B cell (primary cell): ENCODE data around the gene CAMK4. TPM values are rescaled to one million over a fixed set of nuclear protein-coding genes. Genes with fewer than 3 reads are reported as not detected.
A peak's percentile ranks its signal among the peaks of the same experiment; 100 is the strongest.

Source experiments
- ATAC-seq: fragments of 200-7000 bp; cut with Tn5 transposase; one replicate; pipeline ENCODE4 v1.10.0; 2021; ENCODE audit warnings: low read depth, mild to moderate bottlenecking, moderate number of reproducible peaks, moderate library complexity
- CTCF ChIA-PET: fragments of 350-600 bp; sonication (Branson Sonifier 250); formaldehyde crosslinking; loops from one replicate; lab custom pipeline; 2021; ENCODE audit warnings: antibody characterized with exemption, inconsistent platforms; lab: Charles Lee
- POLR2A ChIA-PET: fragments of 350-600 bp; sonication (Branson Sonifier 250); formaldehyde crosslinking; loops from one replicate; lab custom pipeline; 2021; ENCODE audit warnings: antibody characterized with exemption; lab: Charles Lee
- DNase-seq: peaks from one replicate; pipeline ENCODE4 v3.0.0; 2013
- H2AFZ ChIP-seq: 2 replicates; pipeline ENCODE4 v1.6.1; 2012; ENCODE audit warnings: mild to moderate bottlenecking, low read depth, low read length; ENCODE audit not compliant: insufficient read depth, poor library complexity, severe bottlenecking
- H3K27ac ChIP-seq, 2 donors: 1 replicate in 1 of 2; 2 replicates in 1 of 2; pipeline ENCODE4 v1.5.1; 2012 to 2013; ENCODE audit warnings: low read length in 2 of 2, mild to moderate bottlenecking in 2 of 2, moderate library complexity in 1 of 2
- H3K27me3 ChIP-seq, 4 experiments: fragments of 200-600 bp in 1 of 4; sonication (generic) in 1 of 4; replicated peaks in 1 of 4; 1 replicate in 2 of 4; 2 replicates in 2 of 4; pipeline versions ENCODE4 v1.6.1 to v1.7.0; 2013 to 2016; ENCODE audit warnings: low read length in 3 of 4, mild to moderate bottlenecking in 2 of 4, mixed read lengths in 1 of 4, moderate library complexity in 1 of 4; ENCODE audit not compliant: insufficient read depth in 4 of 4, control insufficient read depth in 3 of 4; ENCODE audit errors: control extremely low read depth in 1 of 4
- H3K36me3 ChIP-seq, 2 experiments: replicated peaks in 1 of 2; 1 replicate in 1 of 2; 2 replicates in 1 of 2; pipeline versions ENCODE4 v1.6.1 to v1.7.1; 2013; ENCODE audit warnings: low read length in 1 of 2; ENCODE audit not compliant: insufficient read depth in 2 of 2, control insufficient read depth in 1 of 2; ENCODE audit errors: control extremely low read depth in 1 of 2, extremely low read depth in 1 of 2
- H3K4me1 ChIP-seq, 2 donors: fragments of 200-600 bp in 1 of 2; sonication (generic) in 1 of 2; 1 replicate in 1 of 2; 2 replicates in 1 of 2; pipeline versions ENCODE4 v1.5.1 to v1.6.1; 2013 to 2017; ENCODE audit warnings: low read length in 2 of 2; ENCODE audit not compliant: control insufficient read depth in 2 of 2, insufficient read depth in 2 of 2
- H3K4me2 ChIP-seq: replicated peaks from 2 replicates; pipeline ENCODE3; 2012; ENCODE audit warnings: mild to moderate bottlenecking, low read depth, low read length; ENCODE audit not compliant: poor library complexity, severe bottlenecking
- H3K4me3 ChIP-seq, 5 experiments: fragments of 200-600 bp in 1 of 5; sonication (generic) in 1 of 5; 1 replicate in 3 of 5; 2 replicates in 2 of 5; pipeline versions ENCODE4 v1.5.1 to v1.7.0; 2011 to 2016; ENCODE audit warnings: low read length in 4 of 5, mild to moderate bottlenecking in 4 of 5, low read depth in 2 of 5, control low read depth in 1 of 5, moderate library complexity in 1 of 5; ENCODE audit not compliant: insufficient read depth in 1 of 5; ENCODE audit errors: control extremely low read depth in 1 of 5, extremely low read depth in 1 of 5
- H3K79me2 ChIP-seq: fragments of 200-600 bp; sonication (generic); one replicate; pipeline ENCODE4 v1.6.0; 2016; ENCODE audit warnings: low read length; ENCODE audit not compliant: control insufficient read depth, insufficient read depth
- H3K9ac ChIP-seq: fragments of 200-600 bp; sonication (generic); 2 replicates; pipeline ENCODE4 v1.6.1; 2017; ENCODE audit warnings: mild to moderate bottlenecking, low read length, moderate library complexity
- H3K9me3 ChIP-seq, 3 donors: one replicate each; pipeline versions ENCODE4 v1.6.1 to v1.7.1; 2013; ENCODE audit warnings: low read length in 2 of 3; ENCODE audit not compliant: control insufficient read depth in 2 of 3, insufficient read depth in 1 of 3; ENCODE audit errors: control extremely low read depth in 1 of 3
- H4K20me1 ChIP-seq: 2 replicates; pipeline ENCODE4 v1.6.0; 2012; ENCODE audit warnings: mild to moderate bottlenecking, low read length; ENCODE audit not compliant: insufficient read depth, control insufficient read depth, poor library complexity, severe bottlenecking
- H3K27ac Mint-ChIP-seq: one replicate; pipeline ENCODE4 v1.8.0; 2021; ENCODE audit warnings: mixed read lengths
- H3K27me3 Mint-ChIP-seq: one replicate; pipeline ENCODE4 v1.8.0; 2021; ENCODE audit warnings: mixed read lengths
- H3K4me1 Mint-ChIP-seq: one replicate; pipeline ENCODE4 v1.8.0; 2021; ENCODE audit warnings: mixed read lengths
- H3K4me3 Mint-ChIP-seq: one replicate; pipeline ENCODE4 v1.8.0; 2021; ENCODE audit warnings: mixed read lengths
- H3K9me3 Mint-ChIP-seq: one replicate; pipeline ENCODE4 v1.8.0; 2022; ENCODE audit warnings: mixed read lengths; ENCODE audit not compliant: insufficient read depth
- CTCF ChIP-seq: fragments of 200-600 bp; IDR thresholded peaks from one replicate; pipeline ENCODE4 v1.8.0; 2022; ENCODE audit warnings: antibody characterized with exemption, mild to moderate bottlenecking
- EZH2 ChIP-seq: IDR thresholded peaks from 2 replicates; pipeline ENCODE4 v1.6.1; 2012; ENCODE audit warnings: borderline replicate concordance, low read depth, mild to moderate bottlenecking, moderate library complexity, low read length; ENCODE audit not compliant: insufficient read depth, poor library complexity, severe bottlenecking
- WGBS: methylation state at CpG from one replicate; pipeline ENCODE4 v1.1.5; 2013; ENCODE audit warnings: missing lambda C conversion rate; ENCODE audit not compliant: insufficient coverage; 5-methylcytosine and 5-hydroxymethylcytosine counted together
- intact Hi-C: fragments of 100-400 bp; cut with micrococcal nuclease; formaldehyde crosslinking; loops from one replicate; pipeline ENCODE4 v1.10.0; 2022
- polyA plus RNA-seq: library from polyadenylated mRNA; depleted of rRNA; stranded (reverse); fragments of >200 nt; gene quantifications from 2 replicates; pipeline ENCODE4 v1.2.3, GENCODE V29; 2012
- total RNA-seq, 2 donors: library from RNA; stranded (reverse); fragments of 120-200 nt in 1 of 2; gene quantifications; 1 replicate in 1 of 2; 2 replicates in 1 of 2; pipeline versions ENCODE4 v1.2.3 to v1.2.4, GENCODE V29; 2013 to 2022

Gene CAMK4
- total and polyA plus RNA-seq, 2 donors (not counting 1 experiment from before 2014, with no cell fraction given) = 0.78 to 4.8 TPM

GRCh38 chr5:111254613-111255012, 30.4 kb downstream of the CAMK4 start:
- H3K27me3 Mint-ChIP-seq = no peaks in the 10 kb centered on the region
- H3K27me3 ChIP-seq = no peaks in the 10 kb centered on the region
- TF ChIP-seq EZH2 (no peak), CTCF (no peak)
- WGBS = 13% methylated on average over 1 of the region's 3 CpGs
- no peak overlapping the region for H2AFZ ChIP-seq
- H3K36me3 ChIP-seq = no peaks in the 10 kb centered on the region
- H3K9me3 Mint-ChIP-seq = peaks cover 3% of the 10 kb centered on the region
- H3K4me2 ChIP-seq = no peak overlapping the region
- CTCF ChIA-PET = no interaction called here
- POLR2A ChIA-PET = interaction anchor here (0.6 kb wide), 1 partner anchor 24 kb away, joined by 4 read pairs; no protein-coding TSS in a partner anchor
- H3K4me3 ChIP-seq = no peak overlapping the region
- peak; percentile 7 for ATAC-seq
- DNase-seq = peak; percentile 21
- H3K9me3 ChIP-seq = no peaks in the 10 kb centered on the region
- H3K27ac ChIP-seq = no peak overlapping the region
- no peaks in the 10 kb centered on the region for H3K79me2 ChIP-seq
- no peaks in the 10 kb centered on the region for H3K4me1 ChIP-seq
- peaks cover 13% of the 10 kb centered on the region for H3K4me1 Mint-ChIP-seq
- H4K20me1 ChIP-seq = no peaks in the 10 kb centered on the region
- H3K27ac Mint-ChIP-seq = peak overlapping the region; percentile 23
- H3K4me3 Mint-ChIP-seq = no peak overlapping the region
- no peak overlapping the region for H3K9ac ChIP-seq
- intact Hi-C loops = no loop called here

- POLR2A ChIA-PET = interaction anchor here (0.6 kb wide), 1 partner anchor 25 kb away, joined by 4 read pairs; no protein-coding TSS in a partner anchor
Observed at GRCh38 chr5:111255169-111255568, 31.0 kb downstream of the CAMK4 start.

More at GRCh38 chr5:111255169-111255568, 31.0 kb downstream of the CAMK4 start:
- peaks cover 3% of the 10 kb centered on the region for H3K9me3 Mint-ChIP-seq
- Histone ChIP-seq H3K9me3 (no peaks in the 10 kb centered on the region), H3K36me3 (no peaks in the 10 kb centered on the region), H3K4me2 (no peak overlapping the region), H3K27me3 (no peaks in the 10 kb centered on the region), H3K27ac (no peak overlapping the region), H3K79me2 (no peaks in the 10 kb centered on the region), H3K4me3 (no peak overlapping the region), H2AFZ (no peak overlapping the region), H3K4me1 (no peaks in the 10 kb centered on the region), H4K20me1 (no peaks in the 10 kb centered on the region), H3K9ac (no peak overlapping the region)
- no peak overlapping the region for H3K27ac Mint-ChIP-seq
- intact Hi-C loops = no loop called here
- no peaks in the 10 kb centered on the region for H3K27me3 Mint-ChIP-seq
- no CpG with 5 or more reads among the region's 1 CpG for WGBS
- DNase-seq (no peak), ATAC-seq (no peak)
- no peak overlapping the region for H3K4me3 Mint-ChIP-seq
- peaks cover 13% of the 10 kb centered on the region for H3K4me1 Mint-ChIP-seq
- CTCF ChIA-PET = no interaction called here
- no peak for TF ChIP-seq CTCF
- no peak for TF ChIP-seq EZH2
